Gastrocnemius medialis (tissue), 4 donors: Measurements from ENCODE around the gene SPTBN5. TPM values are rescaled to one million over a fixed set of nuclear protein-coding genes. Genes with fewer than 3 reads are reported as not detected.
A peak's percentile ranks its signal among the peaks of the same experiment; 100 is the strongest.

ENCODE experiments used
- ATAC-seq, 2 donors: fragments of 150-250 bp; one replicate each; pipeline ENCODE4 v1.9.1; 2016
- DNase-seq, 2 donors: peaks; one replicate each; pipeline ENCODE4 v3.0.0-alpha.2; 2019
- H3K27ac ChIP-seq, 4 donors: fragments of 200-600 bp; sonication (generic); 1 replicate in 1 of 4; 2 replicates in 3 of 4; pipeline ENCODE4 v1.5.1; 2016 to 2018; ENCODE audit warnings: mild to moderate bottlenecking in 2 of 4, moderate library complexity in 1 of 4
- H3K27me3 ChIP-seq, 3 donors: fragments of 200-600 bp; sonication (generic) in 2 of 3; 1 replicate in 1 of 3; 2 replicates in 2 of 3; pipeline versions ENCODE4 v1.5.1 to v1.6.0; 2016 to 2019; ENCODE audit warnings: mild to moderate bottlenecking in 1 of 3, moderate library complexity in 1 of 3
- H3K36me3 ChIP-seq, 2 donors: fragments of 200-600 bp; sonication (generic) in 1 of 2; one replicate each; pipeline ENCODE4 v1.5.1; 2017 to 2018
- H3K4me1 ChIP-seq, 2 donors: fragments of 200-600 bp; sonication (generic) in 1 of 2; one replicate each; pipeline ENCODE4 v1.5.1; 2016 to 2017; ENCODE audit warnings: mild to moderate bottlenecking in 2 of 2
- H3K4me3 ChIP-seq, 4 donors: fragments of 200-600 bp; sonication (generic) in 3 of 4; 1 replicate in 1 of 4; 2 replicates in 3 of 4; pipeline ENCODE4 v1.5.1; 2016 to 2019; ENCODE audit warnings: mild to moderate bottlenecking in 2 of 4
- H3K9me3 ChIP-seq, 3 donors: fragments of 200-600 bp; sonication (generic) in 2 of 3; 1 replicate in 1 of 3; 2 replicates in 2 of 3; pipeline ENCODE4 v1.5.1; 2016 to 2019
- POLR2A ChIP-seq, 2 donors: fragments of 450-650 bp; IDR thresholded peaks; one replicate each; pipeline ENCODE4 v1.6.1; 2017; ENCODE audit warnings: antibody characterized with exemption in 2 of 2, mild to moderate bottlenecking in 2 of 2, moderate library complexity in 2 of 2
- in situ Hi-C, 4 donors: fragments of 200-750 bp; cut with MboI; loops; one replicate each; pipeline versions ENCODE4 v1.15.0 to v1.8.0; 2017; ENCODE audit warnings: low sequenced_read_pairs in 4 of 4
- intact Hi-C: fragments of 100-400 bp; cut with DNase I; formaldehyde crosslinking; loops from one replicate; pipeline ENCODE4 v1.15.1; 2023; ENCODE audit warnings: low total_unique reads
- total RNA-seq, 4 donors: library from RNA; depleted of rRNA; stranded (reverse); fragments of >200 nt; gene quantifications; one replicate each; pipeline versions ENCODE4 v1.1.0 to v1.2.3, GENCODE V29; 2016
- TF ChIP-seq, protein P1 (sequence below), 5 experiments: fragments of 450-650 bp in 3 of 5; fragments of 200-600 bp in 2 of 5; sonication (generic) in 2 of 5; IDR thresholded peaks in 4 of 5; conservative IDR thresholded peaks in 1 of 5; 1 replicate in 4 of 5; 2 replicates in 1 of 5; pipeline ENCODE4 v1.5.1; 2016 to 2019; ENCODE audit warnings: antibody characterized with exemption in 5 of 5, mild to moderate bottlenecking in 3 of 5, moderate library complexity in 3 of 5

Gene SPTBN5
- total RNA-seq, 4 donors from 2014 or later, result 0.03 to 0.05 (median 0.04) TPM; not detected in 1

DNA sequence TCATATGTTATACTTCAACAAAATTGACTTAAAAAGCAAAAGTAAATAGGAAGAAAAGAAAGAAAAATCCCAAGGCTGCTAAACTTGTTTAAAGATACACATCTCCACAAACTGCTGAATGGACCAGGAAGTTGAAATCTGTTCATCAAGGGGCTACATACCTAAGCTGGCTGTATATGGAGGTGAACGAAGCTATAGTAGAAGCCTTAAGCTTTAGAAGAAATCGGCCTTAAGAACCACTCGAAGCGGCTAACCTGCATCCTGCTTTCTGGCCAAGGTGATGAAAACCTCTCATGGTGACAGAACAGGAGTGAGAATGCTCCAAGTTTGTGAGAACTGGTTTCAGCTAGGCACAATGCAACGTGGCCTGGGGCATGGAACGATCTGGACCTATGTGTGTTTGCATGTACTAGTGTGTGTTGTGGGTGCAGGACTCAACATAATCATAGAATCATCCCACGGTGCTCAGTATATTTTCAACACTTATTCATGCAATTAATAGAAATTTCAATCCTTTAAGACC, 31.3 kb upstream of the SPTBN5 start:
- no peak overlapping the region for H3K4me3 ChIP-seq
- DNase-seq (no peak), ATAC-seq (no peak)
- no peaks in the 10 kb centered on the region for H3K9me3 ChIP-seq
- intact Hi-C loops (no loop called here), in situ Hi-C loops (no loop called here)
- TF ChIP-seq POLR2A (IDR thresholded peaks at IDR 0.05), result no peak
- TF ChIP-seq, protein P1, sequence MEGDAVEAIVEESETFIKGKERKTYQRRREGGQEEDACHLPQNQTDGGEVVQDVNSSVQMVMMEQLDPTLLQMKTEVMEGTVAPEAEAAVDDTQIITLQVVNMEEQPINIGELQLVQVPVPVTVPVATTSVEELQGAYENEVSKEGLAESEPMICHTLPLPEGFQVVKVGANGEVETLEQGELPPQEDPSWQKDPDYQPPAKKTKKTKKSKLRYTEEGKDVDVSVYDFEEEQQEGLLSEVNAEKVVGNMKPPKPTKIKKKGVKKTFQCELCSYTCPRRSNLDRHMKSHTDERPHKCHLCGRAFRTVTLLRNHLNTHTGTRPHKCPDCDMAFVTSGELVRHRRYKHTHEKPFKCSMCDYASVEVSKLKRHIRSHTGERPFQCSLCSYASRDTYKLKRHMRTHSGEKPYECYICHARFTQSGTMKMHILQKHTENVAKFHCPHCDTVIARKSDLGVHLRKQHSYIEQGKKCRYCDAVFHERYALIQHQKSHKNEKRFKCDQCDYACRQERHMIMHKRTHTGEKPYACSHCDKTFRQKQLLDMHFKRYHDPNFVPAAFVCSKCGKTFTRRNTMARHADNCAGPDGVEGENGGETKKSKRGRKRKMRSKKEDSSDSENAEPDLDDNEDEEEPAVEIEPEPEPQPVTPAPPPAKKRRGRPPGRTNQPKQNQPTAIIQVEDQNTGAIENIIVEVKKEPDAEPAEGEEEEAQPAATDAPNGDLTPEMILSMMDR (IDR thresholded peaks at IDR 0.05 in 4 of 5, conservative IDR thresholded peaks at IDR 0.05 in 1 of 5), result no peak
- peaks cover 29 to 66% of the 10 kb centered on the region in 2 donors for H3K4me1 ChIP-seq
- no peaks in the 10 kb centered on the region for H3K36me3 ChIP-seq
- H3K27me3 ChIP-seq, result no peaks in the 10 kb centered on the region
- H3K27ac ChIP-seq, result peak overlapping the region in 3 of 4 donors; percentile 12 to 47 (median 35)

DNA sequence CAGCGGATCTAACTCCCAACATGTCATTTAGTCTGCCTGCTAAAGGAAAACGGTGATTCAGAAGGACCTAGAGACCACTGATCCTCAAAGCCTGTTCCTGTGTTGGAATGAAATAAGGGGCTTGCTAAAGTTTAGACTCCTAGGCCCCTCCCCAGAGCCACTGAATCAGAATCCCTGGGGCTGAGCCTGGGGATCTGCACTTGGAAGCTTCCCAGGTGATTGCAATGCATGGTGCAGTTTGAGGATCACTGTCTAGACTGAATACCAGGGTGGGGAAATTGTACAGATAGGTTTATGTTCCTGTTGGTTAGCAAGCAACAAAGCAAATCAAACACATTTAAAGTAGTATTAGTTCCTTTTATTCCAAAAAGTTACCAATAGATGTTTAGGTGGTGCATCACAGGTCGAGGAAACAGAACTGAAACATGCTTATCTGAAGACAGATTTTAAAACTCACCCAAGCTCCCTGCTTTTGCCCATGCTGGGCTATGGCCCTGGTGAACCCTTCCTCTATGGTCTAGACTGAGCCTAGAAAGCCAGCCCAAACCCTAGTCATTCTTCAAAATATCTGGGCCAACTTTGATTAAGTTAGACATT, 29.6 kb upstream of the SPTBN5 start:
- intact Hi-C loops, result no loop called here

DNA sequence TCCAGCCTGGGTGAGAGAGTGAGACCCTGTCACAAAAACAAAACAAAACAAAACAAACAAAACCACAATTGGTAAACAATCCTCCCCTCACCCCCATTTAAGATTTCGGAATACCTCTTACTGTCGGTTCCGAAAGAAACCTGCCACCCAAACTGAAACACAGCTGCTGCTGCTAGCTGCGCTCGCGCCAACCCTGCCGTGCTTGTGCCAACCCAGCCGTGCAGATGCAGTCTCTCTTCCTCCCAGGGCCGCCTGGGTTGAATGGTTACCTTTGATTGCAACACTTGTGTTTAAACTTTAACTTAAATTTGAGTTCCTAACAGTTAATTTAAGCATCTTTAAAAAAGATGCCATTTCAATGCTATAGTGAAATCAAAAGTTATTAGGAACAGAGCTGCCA, 28.5 kb upstream of the SPTBN5 start:
- Histone ChIP-seq H3K9me3 (no peaks in the 10 kb centered on the region), H3K27me3 (no peaks in the 10 kb centered on the region)
- intact Hi-C loops, result no loop called here

More for the DNA sequence above, 29.6 kb upstream of the SPTBN5 start:
- Histone ChIP-seq H3K4me3 (no peak overlapping the region), H3K9me3 (no peaks in the 10 kb centered on the region), H3K36me3 (no peaks in the 10 kb centered on the region), H3K4me1 (peaks cover 26 to 62% of the 10 kb centered on the region in 2 donors), H3K27me3 (no peaks in the 10 kb centered on the region), H3K27ac (no peak overlapping the region)
- TF ChIP-seq POLR2A (IDR thresholded peaks at IDR 0.05), result no peak
- TF ChIP-seq, protein P1 (IDR thresholded peaks at IDR 0.05 in 4 of 5, conservative IDR thresholded peaks at IDR 0.05 in 1 of 5), result no peak
- in situ Hi-C loops, result no loop called here
- ATAC-seq (no peak), DNase-seq (no peak)

DNA sequence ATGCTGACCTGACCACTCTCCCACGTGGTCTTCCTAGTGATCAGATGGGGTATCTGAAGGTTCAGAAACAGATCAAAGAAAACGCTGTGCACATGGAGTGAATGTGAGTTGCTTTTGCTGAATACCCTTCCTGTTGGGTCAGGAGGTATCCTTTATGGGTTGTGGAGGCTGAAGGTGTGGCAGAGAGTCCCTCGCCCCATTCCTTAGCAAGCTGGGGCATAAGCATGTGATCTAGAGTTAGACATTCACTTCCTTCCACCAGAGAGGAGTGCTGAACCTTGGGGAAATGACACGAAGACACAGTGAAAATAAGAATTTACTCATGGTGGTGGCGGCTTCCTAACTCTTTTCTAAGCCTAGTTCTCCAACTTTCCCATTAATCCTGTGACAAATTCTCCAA, 27.8 kb upstream of the SPTBN5 start:
- peak overlapping the region in 3 of 4 donors; percentile 84 to 87 (median 86) for H3K27ac ChIP-seq
- no peak overlapping the region for H3K4me3 ChIP-seq
- H3K9me3 ChIP-seq, result no peaks in the 10 kb centered on the region
- in situ Hi-C loops, result no loop called here
- no peaks in the 10 kb centered on the region for H3K27me3 ChIP-seq
- no peak for DNase-seq
- ATAC-seq, result no peak
- no peak for TF ChIP-seq POLR2A (IDR thresholded peaks at IDR 0.05)
- TF ChIP-seq, protein P1 (IDR thresholded peaks at IDR 0.05 in 4 of 5, conservative IDR thresholded peaks at IDR 0.05 in 1 of 5), result no peak
- intact Hi-C loops, result no loop called here
- peaks cover 44 to 64% of the 10 kb centered on the region in 2 donors for H3K4me1 ChIP-seq
- no peaks in the 10 kb centered on the region for H3K36me3 ChIP-seq

More for the DNA sequence above, 28.5 kb upstream of the SPTBN5 start:
- Histone ChIP-seq H3K27ac (no peak overlapping the region), H3K36me3 (no peaks in the 10 kb centered on the region), H3K4me1 (peaks cover 37 to 62% of the 10 kb centered on the region in 2 donors), H3K4me3 (no peak overlapping the region)
- ATAC-seq (no peak), DNase-seq (no peak)
- in situ Hi-C loops, result no loop called here
- TF ChIP-seq, protein P1 (IDR thresholded peaks at IDR 0.05 in 4 of 5, conservative IDR thresholded peaks at IDR 0.05 in 1 of 5), result no peak
- TF ChIP-seq POLR2A (IDR thresholded peaks at IDR 0.05), result no peak
